GM21447 (cell line): ENCODE measurements around the gene MOXD1.

Experiments
- ATAC-seq: cut with Tn5 transposase; IDR thresholded peaks from one replicate; pipeline ENCODE4 v1.9.1; 2021; ENCODE audit not compliant: unreplicated experiment

The MOXD1 gene

DNA sequence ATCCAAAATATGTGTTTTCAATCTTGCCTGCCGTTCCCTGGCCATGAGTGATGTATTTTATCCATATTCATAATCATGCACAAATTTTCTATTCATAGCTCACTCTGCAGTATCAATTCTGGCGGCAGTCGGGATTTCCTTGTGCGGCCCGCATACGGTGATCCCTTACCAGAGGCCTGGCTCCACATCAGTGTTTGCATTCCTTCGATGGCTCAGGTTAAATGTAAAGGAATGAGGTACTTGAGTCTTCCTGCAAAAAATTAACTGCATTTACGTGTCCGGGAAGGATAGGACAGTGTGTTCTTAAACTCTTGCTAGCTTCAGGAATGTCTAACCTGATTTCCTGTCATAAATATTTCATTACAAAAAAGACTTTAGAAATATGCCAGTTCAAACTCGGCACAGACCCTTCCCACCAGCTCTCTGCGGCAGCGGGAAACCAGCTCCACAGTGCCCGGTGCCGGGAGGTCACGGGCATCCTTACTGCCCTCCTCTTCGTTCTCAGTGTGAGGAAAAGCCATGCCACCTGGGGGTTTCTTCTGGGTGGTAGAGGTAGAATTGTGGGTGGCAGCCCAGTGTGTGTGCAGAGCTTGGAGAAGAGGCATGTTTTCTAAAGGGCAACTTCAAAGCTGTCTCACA is 154.5 kb downstream of the MOXD1 start:
- no peak for ATAC-seq

DNA sequence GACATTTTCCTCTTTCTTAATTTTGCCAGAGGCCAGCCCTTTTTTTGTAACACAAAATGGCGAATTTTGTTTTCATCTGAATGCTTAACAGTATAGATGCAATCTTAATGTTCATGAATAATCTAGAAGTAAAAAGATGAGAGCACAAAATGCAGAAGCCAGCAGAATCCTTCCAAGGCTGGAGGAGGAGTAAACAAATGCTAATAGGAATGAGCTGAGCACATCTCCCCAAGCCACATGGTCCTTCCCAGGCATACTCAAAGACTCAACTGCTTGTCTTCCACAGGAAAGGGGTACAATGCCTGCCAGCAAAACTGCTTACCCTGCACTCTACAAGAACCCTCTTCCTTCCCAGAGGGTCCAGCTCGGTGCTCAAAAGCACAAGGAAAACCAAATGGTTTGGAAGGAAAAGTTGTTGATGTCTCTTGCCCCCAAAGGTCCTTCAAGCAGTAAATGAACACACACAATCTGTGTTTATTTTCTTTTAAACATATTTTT is 155.1 kb downstream of the MOXD1 start:
- no peak for ATAC-seq
